Left lung (tissue), 10 donors: ENCODE measurements around the gene MOCS2. TPM values are rescaled to one million over a fixed set of nuclear protein-coding genes. Genes with fewer than 3 reads are reported as not detected.
A peak's percentile ranks its signal among the peaks of the same experiment; 100 is the strongest.

Source experiments
- ATAC-seq: fragments of 200-7000 bp; cut with Tn5 transposase; one replicate; pipeline ENCODE4 v1.9.1; 2020; ENCODE audit warnings: moderate library complexity
- DNase-seq, 4 donors: peaks; one replicate each; pipeline ENCODE4 v3.0.0-alpha.2; 2013 to 2020
- H3K27ac ChIP-seq, 2 donors: fragments of 200-600 bp; sonication (generic) in 1 of 2; one replicate each; pipeline versions ENCODE4 v1.5.0 to v1.8.0; 2020 to 2021
- H3K27me3 ChIP-seq, 2 donors: fragments of 200-600 bp; sonication (generic) in 1 of 2; one replicate each; pipeline versions ENCODE4 v1.5.0 to v1.8.0; 2020 to 2021
- H3K36me3 ChIP-seq, 2 donors: fragments of 200-600 bp; sonication (generic) in 1 of 2; one replicate each; pipeline versions ENCODE4 v1.5.0 to v1.8.0; 2020 to 2021
- H3K4me1 ChIP-seq, 2 donors: fragments of 200-600 bp; one replicate each; pipeline ENCODE4 v1.8.0; 2021
- H3K4me3 ChIP-seq, 2 donors: fragments of 200-600 bp; sonication (generic) in 1 of 2; one replicate each; pipeline versions ENCODE4 v1.5.0 to v1.8.0; 2020 to 2021; ENCODE audit warnings: mild to moderate bottlenecking in 1 of 2
- H3K9me3 ChIP-seq, 2 donors: fragments of 200-600 bp; sonication (generic) in 1 of 2; one replicate each; pipeline versions ENCODE4 v1.5.0 to v1.8.0; 2020 to 2021
- intact Hi-C, 2 donors: fragments of 100-400 bp; cut with DNase I; formaldehyde crosslinking; loops; one replicate each; pipeline versions ENCODE4 v1.11.2 to v1.14.2; 2022
- polyA plus RNA-seq, 6 donors: library from polyadenylated mRNA; unstranded; fragments of 120-200 nt; gene quantifications; one replicate each; pipeline ENCODE4 v1.2.1, GENCODE V29; 2013; ENCODE audit not compliant: insufficient read length in 6 of 6
- total RNA-seq, 2 donors: library from RNA; stranded (reverse); fragmentation: NEBNext Ultra II Directional; extraction: Animal tissue kit (Norgen Biotek cat#: 25700); gene quantifications; one replicate each; pipeline ENCODE4 v1.2.1, GENCODE V29; 2021
- TF ChIP-seq, protein P1 (sequence below), 2 donors: fragments of 200-600 bp; sonication (generic) in 1 of 2; IDR thresholded peaks; one replicate each; pipeline versions ENCODE4 v1.5.0 to v1.8.0; 2021; ENCODE audit warnings: antibody characterized with exemption in 2 of 2
- donor health status: DM: no; HTN: yes; CAD: no.
- donor health status: DM: no; HTN: no; CAD: no.

Gene MOCS2
- total and polyA plus RNA-seq, 8 donors = 38.8 to 53.8 (median 45.5) TPM

DNA sequence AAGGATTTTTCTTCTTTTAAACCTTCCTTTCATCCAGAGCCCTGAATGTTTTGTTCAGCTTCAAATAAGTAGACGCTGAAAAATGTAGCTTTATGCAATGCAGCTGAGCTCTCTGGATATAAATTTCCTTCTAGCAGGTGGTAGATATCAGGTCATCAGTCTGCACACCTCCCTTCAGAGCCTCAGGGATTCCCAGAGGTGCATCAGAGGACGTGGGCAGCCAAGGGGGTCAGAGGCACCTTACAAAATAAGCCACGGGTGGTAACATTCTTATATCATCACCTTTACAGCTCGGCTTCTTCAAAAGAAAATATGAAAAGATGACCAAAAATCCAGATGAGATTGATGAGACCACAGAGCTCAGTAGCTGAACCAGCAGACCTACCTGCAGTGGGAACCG, 19.3 kb downstream of the MOCS2 start:
- no peaks in the 10 kb centered on the region for H3K4me1 ChIP-seq
- no peaks in the 10 kb centered on the region for H3K9me3 ChIP-seq
- DNase-seq = peak in 1 of 4 donors; percentile 39
- peaks cover 0 to 49% of the 10 kb centered on the region in 2 donors for H3K36me3 ChIP-seq
- TF ChIP-seq, protein P1, sequence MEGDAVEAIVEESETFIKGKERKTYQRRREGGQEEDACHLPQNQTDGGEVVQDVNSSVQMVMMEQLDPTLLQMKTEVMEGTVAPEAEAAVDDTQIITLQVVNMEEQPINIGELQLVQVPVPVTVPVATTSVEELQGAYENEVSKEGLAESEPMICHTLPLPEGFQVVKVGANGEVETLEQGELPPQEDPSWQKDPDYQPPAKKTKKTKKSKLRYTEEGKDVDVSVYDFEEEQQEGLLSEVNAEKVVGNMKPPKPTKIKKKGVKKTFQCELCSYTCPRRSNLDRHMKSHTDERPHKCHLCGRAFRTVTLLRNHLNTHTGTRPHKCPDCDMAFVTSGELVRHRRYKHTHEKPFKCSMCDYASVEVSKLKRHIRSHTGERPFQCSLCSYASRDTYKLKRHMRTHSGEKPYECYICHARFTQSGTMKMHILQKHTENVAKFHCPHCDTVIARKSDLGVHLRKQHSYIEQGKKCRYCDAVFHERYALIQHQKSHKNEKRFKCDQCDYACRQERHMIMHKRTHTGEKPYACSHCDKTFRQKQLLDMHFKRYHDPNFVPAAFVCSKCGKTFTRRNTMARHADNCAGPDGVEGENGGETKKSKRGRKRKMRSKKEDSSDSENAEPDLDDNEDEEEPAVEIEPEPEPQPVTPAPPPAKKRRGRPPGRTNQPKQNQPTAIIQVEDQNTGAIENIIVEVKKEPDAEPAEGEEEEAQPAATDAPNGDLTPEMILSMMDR (IDR thresholded peaks at IDR 0.05) = no peak
- no peaks in the 10 kb centered on the region for H3K27me3 ChIP-seq
- ATAC-seq = no peak
- intact Hi-C loops = no loop called here
- no peak overlapping the region for H3K27ac ChIP-seq
- H3K4me3 ChIP-seq = no peak overlapping the region

DNA sequence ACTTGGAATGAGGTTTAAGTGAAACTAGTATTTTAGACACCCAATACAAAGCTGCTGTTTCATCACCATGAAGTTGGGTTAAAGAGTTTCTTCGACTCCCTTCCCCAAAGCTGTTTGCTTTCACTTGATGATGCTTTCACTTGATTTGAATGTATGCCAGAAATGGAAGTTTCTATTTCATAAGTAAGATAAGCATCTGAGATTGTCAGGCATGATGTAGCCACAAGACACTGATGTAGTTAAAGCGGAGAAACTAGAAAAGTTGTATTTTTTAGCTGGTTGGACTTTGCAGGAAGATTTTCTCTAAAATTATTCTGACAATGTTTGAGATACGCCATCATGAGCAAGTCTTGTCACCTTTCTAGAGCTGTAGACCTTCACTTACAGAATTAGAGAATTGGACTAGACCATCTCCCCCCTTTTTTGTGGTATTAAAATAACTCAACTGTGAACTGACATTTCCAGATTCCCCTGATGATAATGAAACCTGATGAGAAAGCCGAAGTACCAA, 20.0 kb downstream of the MOCS2 start:
- intact Hi-C loops = no loop called here
- no peaks in the 10 kb centered on the region for H3K4me1 ChIP-seq
- no peak overlapping the region for H3K27ac ChIP-seq
- H3K27me3 ChIP-seq = no peaks in the 10 kb centered on the region
- DNase-seq (no peak), ATAC-seq (no peak)
- TF ChIP-seq, protein P1 (IDR thresholded peaks at IDR 0.05) = no peak
- H3K36me3 ChIP-seq = peaks cover 0 to 52% of the 10 kb centered on the region in 2 donors
- no peak overlapping the region for H3K4me3 ChIP-seq
- H3K9me3 ChIP-seq = no peaks in the 10 kb centered on the region

DNA sequence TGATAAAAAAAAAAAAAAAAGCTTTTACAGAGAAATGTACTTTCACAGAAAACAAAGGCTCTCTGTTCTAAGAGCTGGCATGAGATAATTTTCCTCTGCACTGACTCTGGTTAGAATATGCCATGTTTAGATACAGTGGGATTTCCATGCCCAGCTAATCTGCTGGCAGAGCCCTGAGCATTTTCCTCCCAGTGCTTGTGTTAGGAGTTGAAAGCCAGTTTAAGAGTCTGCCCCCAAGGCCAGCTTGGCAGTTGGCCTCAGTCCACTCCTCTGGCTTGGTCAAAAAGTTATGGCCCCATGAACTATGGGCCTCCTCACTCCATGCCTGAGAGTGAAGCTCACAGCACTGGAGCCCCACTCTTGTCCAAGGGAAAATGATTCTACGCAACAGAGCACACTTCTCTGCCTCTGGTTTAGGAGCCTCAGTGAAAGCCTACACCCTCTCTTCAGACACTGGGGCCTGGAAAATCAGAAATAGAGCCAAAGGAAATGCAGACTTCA, 21.9 kb downstream of the MOCS2 start:
- Histone ChIP-seq H3K9me3 (no peaks in the 10 kb centered on the region), H3K4me1 (no peaks in the 10 kb centered on the region), H3K27ac (no peak overlapping the region), H3K27me3 (no peaks in the 10 kb centered on the region), H3K36me3 (peaks cover 0 to 61% of the 10 kb centered on the region in 2 donors), H3K4me3 (no peak overlapping the region)
- ATAC-seq (no peak), DNase-seq (no peak)
- intact Hi-C loops = no loop called here
- TF ChIP-seq, protein P1 (IDR thresholded peaks at IDR 0.05) = no peak

DNA sequence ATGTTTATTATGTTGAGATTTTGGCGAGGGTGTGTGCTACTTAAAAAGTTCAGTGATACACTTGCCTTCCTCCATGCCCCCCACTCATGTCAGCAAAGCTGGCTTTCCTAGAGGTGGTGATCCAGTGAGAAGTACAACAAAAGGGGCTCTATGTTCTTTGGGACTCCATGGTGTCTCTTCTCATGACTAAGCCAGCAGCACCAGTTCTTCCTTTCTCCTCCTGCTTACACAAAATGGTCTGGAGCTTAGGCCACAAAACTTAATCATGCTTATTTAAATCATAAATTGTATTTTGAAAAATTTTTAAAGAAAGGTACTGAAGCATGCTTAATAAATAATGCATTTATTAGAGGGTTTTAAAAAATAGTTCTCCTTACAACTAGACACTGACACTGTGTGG, 22.4 kb downstream of the MOCS2 start:
- TF ChIP-seq, protein P1 (IDR thresholded peaks at IDR 0.05) = no peak
- DNase-seq = no peak

DNA sequence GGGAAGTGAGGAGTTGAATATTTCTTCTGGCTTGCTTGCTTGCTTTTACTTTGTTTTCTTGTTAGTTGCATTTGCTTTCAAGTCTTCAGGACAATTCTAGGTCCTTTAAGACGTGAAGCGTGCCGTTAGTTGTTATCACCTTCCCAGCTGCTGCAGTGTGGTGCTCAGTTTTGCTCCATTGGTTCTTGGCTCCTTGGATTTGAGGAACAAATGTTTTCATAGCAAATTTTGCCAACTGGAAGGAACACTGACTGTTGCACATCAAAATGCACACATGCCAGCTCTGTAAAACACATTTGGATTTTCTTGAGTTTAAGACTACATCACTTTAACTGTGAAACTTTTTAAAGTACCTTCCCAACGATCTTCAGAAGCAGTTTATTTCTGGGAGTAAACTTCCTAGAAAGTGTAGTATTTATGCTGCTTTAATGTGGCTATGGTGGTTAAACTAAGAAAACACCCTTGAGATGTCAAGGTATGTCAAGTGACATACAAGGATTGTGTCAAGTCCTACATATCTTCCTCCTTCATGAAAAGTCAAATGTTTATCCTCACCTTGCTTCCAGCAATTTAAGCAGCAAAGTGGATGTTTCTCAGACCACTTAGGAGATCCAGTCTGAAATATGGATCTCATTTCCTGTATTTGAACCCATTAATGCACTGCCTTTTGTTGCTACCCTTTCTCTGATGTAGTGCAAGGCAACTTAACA, 24.9 kb downstream of the MOCS2 start:
- intact Hi-C loops = no loop called here
- TF ChIP-seq, protein P1 (IDR thresholded peaks at IDR 0.05) = no peak
- Histone ChIP-seq H3K27me3 (no peaks in the 10 kb centered on the region), H3K9me3 (no peaks in the 10 kb centered on the region), H3K4me1 (no peaks in the 10 kb centered on the region), H3K4me3 (no peak overlapping the region), H3K36me3 (peaks cover 0 to 58% of the 10 kb centered on the region in 2 donors), H3K27ac (no peak overlapping the region)
- ATAC-seq (peak; percentile 91), DNase-seq (peak in 1 of 4 donors; percentile 5)

More for the DNA sequence above, 22.4 kb downstream of the MOCS2 start:
- Histone ChIP-seq H3K4me3 (no peak overlapping the region), H3K9me3 (no peaks in the 10 kb centered on the region), H3K27me3 (no peaks in the 10 kb centered on the region), H3K27ac (no peak overlapping the region), H3K4me1 (no peaks in the 10 kb centered on the region), H3K36me3 (peaks cover 0 to 61% of the 10 kb centered on the region in 2 donors)
- intact Hi-C loops = no loop called here
- ATAC-seq = no peak
